IPS DF 6.9 (cell line): ENCODE measurements around the gene RHCG.

Source experiments
- DNase-seq: peaks from one replicate; pipeline ENCODE4 v3.0.0-alpha.2; 2013; ENCODE audit warnings: low read depth, low spot score
- H3K27ac ChIP-seq: one replicate; pipeline ENCODE4 v1.5.1; 2013; ENCODE audit warnings: low read length, control low read depth
- H3K27me3 ChIP-seq: 2 replicates; pipeline ENCODE4 v1.6.1; 2013; ENCODE audit warnings: mild to moderate bottlenecking, low read length; ENCODE audit not compliant: control insufficient read depth, insufficient read depth
- H3K36me3 ChIP-seq: 2 replicates; pipeline ENCODE4 v1.6.1; 2013; ENCODE audit warnings: low read length; ENCODE audit not compliant: control insufficient read depth, insufficient read depth
- H3K4me1 ChIP-seq: 2 replicates; pipeline ENCODE4 v1.6.1; 2013; ENCODE audit warnings: low read length; ENCODE audit not compliant: control insufficient read depth, insufficient read depth
- H3K4me3 ChIP-seq: 2 replicates; pipeline ENCODE4 v1.5.1; 2013; ENCODE audit warnings: mild to moderate bottlenecking, low read length
- H3K9me3 ChIP-seq: 2 replicates; pipeline ENCODE4 v1.6.1; 2013; ENCODE audit warnings: low read length, inconsistent platforms; ENCODE audit not compliant: control insufficient read depth, insufficient read depth
- WGBS: extraction: QIAGEN DNeasy Blood & Tissue Kit; methylation state at CpG from one replicate; pipeline ENCODE4 v1.1.7; 2013; ENCODE audit warnings: mixed read lengths, missing lambda C conversion rate; ENCODE audit not compliant: insufficient read length, insufficient coverage; 5-methylcytosine and 5-hydroxymethylcytosine counted together

The RHCG gene

DNA sequence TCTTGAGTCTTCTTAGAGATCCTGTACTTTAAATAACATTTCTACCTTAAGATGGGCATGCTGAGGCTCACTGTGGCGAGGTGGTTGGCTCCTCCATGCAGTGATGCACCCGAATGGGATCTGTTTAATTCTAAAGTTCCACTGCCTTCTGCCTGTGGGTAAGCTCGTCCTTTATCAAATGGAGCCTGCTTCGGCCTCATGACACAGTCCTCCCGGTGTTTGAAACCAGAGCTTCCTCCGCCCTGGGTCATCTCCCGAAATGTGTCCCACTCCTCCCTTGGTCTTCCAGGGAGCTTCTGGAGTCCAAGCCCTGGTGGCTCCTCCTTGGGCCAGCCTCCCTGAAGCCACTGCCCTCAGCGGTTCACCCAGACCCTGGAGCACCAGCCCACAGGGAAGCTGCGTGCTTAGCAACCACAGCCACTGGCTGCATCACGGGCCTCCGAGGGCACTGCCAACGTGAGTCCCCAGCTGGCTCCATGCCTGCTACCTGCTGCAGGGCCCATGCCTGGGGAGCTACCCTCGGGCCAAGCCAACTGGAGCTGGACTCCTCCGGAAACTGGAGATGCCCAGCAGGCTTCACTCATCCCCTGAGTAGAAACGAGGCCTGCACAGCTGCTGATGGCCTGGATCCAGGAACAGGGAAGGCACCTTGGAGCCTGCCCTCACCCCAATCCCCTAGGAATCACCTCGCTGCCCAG lies 3.3 kb downstream of the RHCG start:
- Histone ChIP-seq H3K4me3 (no peak overlapping the region), H3K4me1 (no peaks in the 10 kb centered on the region), H3K9me3 (no peaks in the 10 kb centered on the region), H3K36me3 (no peaks in the 10 kb centered on the region), H3K27ac (no peak overlapping the region), H3K27me3 (peaks cover 4% of the 10 kb centered on the region; the same call in 1 of the 2 replicates)
- DNase-seq, result no peak
- no CpG with 5 or more reads among the region's 16 CpGs for WGBS

DNA sequence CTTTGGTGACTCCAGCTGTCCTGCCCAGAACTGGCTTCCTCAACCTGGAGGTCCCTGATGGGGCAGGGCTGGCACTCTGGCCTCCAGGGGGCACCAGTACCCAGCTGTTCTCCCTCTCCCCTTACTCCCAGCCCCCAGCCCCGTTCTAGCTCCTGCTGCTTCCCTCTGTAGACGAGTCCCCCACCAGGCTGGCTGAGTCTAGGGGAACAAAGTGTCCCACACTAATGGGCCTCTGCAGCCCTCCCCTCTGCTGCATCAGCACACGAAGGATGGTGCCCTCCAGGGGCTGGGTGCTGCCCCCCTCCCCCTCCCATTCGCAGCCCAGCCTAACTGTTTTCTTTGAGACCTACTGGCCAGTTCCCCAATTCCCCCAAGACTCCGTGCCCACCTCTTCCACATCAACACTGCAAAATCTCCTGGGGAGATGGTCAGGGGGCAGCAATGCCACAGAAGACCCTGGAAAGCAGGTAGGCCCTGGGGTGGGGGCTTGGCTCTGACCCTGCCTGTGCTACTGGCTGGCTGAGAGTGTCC lies 4.2 kb downstream of the RHCG start:
- Histone ChIP-seq H3K27ac (no peak overlapping the region), H3K9me3 (no peaks in the 10 kb centered on the region), H3K4me3 (no peak overlapping the region), H3K36me3 (no peaks in the 10 kb centered on the region), H3K4me1 (no peaks in the 10 kb centered on the region), H3K27me3 (peaks cover 4% of the 10 kb centered on the region; the same call in 1 of the 2 replicates)
- no CpG with 5 or more reads among the region's 5 CpGs for WGBS
- no peak for DNase-seq

DNA sequence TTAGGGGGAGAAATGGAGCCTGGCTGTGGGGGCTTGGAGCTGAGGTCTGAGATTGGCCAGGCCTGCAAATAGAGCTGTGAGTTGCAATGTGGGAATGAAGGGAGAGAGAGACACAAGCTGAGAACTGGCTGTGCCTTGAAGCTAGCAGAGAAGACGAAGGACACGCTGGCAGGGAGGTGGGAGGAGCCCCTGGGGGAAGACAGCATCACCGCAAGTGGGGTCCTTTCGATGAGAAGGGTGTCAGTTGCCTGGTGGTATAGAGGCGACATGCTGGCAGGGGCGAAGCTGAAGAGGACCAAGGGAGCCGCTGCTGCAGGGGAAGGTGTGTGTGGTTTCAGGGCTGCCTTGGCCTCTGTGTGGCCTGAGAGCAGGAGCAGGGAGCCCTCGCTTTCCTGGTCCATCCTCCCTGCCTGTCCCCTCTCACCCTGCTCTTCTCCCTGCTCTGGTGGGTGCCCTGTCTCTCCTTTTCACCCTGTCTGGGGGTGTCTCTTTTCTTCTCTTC lies 5.5 kb downstream of the RHCG start:
- Histone ChIP-seq H3K4me1 (0 out of 2 replicates have a peak, but pooled peaks cover 2% of the 10 kb centered on the region), H3K4me3 (no peak overlapping the region), H3K27me3 (peaks cover 4% of the 10 kb centered on the region; the same call in 1 of the 2 replicates), H3K9me3 (no peaks in the 10 kb centered on the region), H3K27ac (no peak overlapping the region), H3K36me3 (no peaks in the 10 kb centered on the region)
- no peak for DNase-seq
- WGBS, result no CpG with 5 or more reads among the region's 8 CpGs

DNA sequence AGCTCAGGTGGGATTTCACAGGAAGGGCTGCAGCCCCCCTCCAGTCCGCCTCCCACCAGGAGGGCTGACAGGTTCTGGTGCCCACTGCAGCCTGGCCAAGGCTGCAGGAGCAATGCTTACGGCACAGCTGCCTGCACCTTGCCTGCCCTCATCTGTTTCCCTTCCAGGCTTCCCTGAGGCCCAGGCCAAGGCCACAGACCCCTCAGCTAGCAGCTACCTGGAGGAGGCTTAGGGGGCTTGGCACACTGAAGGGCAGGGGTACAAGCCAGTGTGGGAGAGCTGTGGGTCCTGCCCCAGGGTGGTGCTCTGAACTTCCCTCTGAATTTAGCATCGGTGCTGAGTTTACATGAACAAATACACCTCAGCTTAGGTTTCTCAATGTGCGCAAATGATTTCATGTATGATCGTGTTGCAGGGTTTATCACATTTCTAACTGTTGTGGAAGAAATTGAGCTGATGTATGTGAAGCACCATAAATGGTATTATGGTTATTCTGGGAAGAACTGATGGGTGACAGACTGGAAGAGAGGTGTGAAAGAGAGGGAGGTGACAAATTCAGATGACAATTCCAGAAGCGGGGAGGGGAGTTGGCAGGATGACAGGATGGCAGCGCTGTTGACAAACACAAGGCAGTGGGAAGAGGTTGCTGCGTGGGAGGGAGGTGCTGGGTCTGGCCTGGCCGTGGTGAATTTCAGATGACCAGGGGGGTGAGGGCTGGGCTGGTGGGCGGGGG lies 6.1 kb downstream of the RHCG start:
- no peaks in the 10 kb centered on the region for H3K36me3 ChIP-seq
- no peak overlapping the region for H3K27ac ChIP-seq
- H3K27me3 ChIP-seq, result peaks cover 2% of the 10 kb centered on the region; the same call in 1 of the 2 replicates
- DNase-seq, result no peak
- H3K4me1 ChIP-seq, result 0 out of 2 replicates have a peak, but pooled peaks cover 2% of the 10 kb centered on the region
- H3K4me3 ChIP-seq, result no peak overlapping the region
- H3K9me3 ChIP-seq, result no peaks in the 10 kb centered on the region
- WGBS, result no CpG with 5 or more reads among the region's 10 CpGs

DNA sequence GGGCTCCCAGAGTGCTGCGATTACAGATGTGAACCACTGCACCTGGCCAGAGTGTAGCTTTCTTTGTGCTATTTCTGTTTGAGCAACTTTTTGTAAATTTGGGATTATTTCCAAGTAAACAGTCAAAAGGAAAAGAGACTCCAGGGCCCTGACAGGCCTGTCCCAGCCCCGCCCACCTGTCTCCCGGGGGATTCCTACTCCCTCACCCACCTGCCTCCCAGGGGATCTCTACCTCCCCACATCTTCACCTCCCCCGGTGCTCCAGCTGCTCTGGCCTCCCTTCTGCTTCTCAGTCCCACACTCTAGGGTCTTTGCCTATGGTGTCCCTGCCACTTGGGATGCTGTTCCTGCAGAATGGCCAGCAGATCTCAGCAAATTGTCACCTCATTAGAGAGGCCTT lies 7.0 kb downstream of the RHCG start:
- Histone ChIP-seq H3K4me1 (0 out of 2 replicates have a peak, but pooled peaks cover 2% of the 10 kb centered on the region), H3K36me3 (no peaks in the 10 kb centered on the region), H3K4me3 (no peak overlapping the region), H3K27ac (no peak overlapping the region), H3K9me3 (no peaks in the 10 kb centered on the region), H3K27me3 (no peaks in the 10 kb centered on the region)
- no peak for DNase-seq
- no CpG with 5 or more reads among the region's 4 CpGs for WGBS

DNA sequence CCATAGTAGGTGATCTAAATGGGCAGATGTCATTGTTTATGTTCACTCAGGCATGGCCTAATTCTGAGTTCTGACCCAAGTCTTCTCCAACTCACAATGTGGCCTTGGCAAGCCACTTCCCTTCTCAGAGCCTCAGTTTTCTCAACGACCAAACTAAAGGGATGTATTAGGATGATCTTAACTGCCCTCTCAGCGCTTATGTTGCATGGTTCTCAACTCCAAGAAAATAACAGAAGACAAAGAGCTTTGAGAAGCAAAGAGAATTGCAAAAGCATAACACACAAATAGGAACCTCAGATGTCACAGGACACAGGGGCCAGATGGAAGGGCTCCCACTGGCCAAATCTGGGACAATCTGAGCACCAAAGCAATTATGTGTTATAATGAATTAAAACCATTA lies 8.6 kb downstream of the RHCG start:
- DNase-seq, result no peak
- H3K4me1 ChIP-seq, result 0 out of 2 replicates have a peak, but pooled peaks cover 2% of the 10 kb centered on the region
- H3K27ac ChIP-seq, result no peak overlapping the region
- no peaks in the 10 kb centered on the region for H3K27me3 ChIP-seq
- H3K9me3 ChIP-seq, result no peaks in the 10 kb centered on the region
- H3K4me3 ChIP-seq, result no peak overlapping the region
- H3K36me3 ChIP-seq, result no peaks in the 10 kb centered on the region
- WGBS, result no CpG with 5 or more reads among the region's 2 CpGs

DNA sequence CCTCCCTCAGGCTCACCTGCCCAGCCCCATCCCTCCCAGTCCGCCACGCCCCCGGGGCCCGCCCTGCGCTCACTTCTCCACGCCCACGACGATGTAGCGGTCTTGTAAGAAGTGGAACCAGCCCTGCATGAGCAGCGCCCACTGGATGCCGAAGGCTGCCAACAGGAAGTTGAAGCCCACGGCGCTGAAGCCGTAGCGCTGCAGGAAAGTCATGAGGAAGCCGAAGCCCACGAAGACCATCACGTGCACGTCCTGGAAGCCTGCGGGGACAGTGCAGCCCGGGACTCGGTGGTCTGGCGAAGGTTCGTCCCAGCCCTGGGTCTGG lies 9.7 kb downstream of the RHCG start:
- no CpG with 5 or more reads among the region's 24 CpGs for WGBS
- Histone ChIP-seq H3K9me3 (no peaks in the 10 kb centered on the region), H3K27me3 (no peaks in the 10 kb centered on the region), H3K27ac (no peak overlapping the region), H3K4me3 (no peak overlapping the region), H3K4me1 (0 out of 2 replicates have a peak, but pooled peaks cover 2% of the 10 kb centered on the region), H3K36me3 (no peaks in the 10 kb centered on the region)
- no peak for DNase-seq

DNA sequence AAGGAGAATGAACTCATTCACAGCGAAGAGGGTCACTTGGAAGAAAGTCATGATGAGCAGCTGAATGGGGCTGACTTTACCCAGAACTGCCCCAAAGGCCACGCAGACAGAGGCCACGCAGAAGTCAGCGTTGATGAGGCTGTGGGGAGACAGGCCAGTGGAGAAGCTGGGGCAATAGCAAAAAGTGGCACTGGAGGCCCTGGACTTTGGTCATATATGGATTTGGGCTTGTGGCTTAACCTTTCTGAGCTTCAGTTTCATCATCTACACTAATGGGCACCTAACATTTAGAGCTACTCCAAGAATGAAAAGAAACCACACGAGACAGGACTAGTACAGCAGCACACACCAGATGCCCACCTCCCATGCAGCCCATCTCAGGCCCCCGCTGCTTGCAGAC lies 13.3 kb downstream of the RHCG start:
- WGBS, result no CpG with 5 or more reads among the region's 6 CpGs
- H3K4me1 ChIP-seq, result 0 out of 2 replicates have a peak, but pooled peaks cover 2% of the 10 kb centered on the region
- H3K27me3 ChIP-seq, result no peaks in the 10 kb centered on the region
- H3K27ac ChIP-seq, result no peak overlapping the region
- no peaks in the 10 kb centered on the region for H3K36me3 ChIP-seq
- H3K4me3 ChIP-seq, result no peak overlapping the region
- no peak for DNase-seq
- H3K9me3 ChIP-seq, result no peaks in the 10 kb centered on the region

DNA sequence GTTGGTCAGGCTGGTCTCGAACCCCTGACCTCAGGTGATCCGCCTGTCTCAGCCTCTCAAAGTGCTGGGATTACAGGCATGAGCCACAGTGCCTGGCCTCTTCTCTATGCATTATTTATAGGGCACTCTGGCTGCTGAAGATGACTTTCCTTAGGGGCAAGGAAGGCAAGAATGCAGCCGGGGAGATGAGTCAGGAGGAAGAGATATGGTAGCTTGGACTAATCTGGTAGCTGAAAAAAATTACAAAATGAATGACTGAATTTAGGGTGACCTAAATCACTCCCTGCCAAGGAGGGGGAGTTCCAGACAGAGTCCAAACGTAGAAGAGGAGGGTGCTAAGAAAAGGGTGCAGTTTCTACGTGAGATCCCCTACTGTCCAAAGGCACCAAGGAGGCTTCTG lies 14.2 kb downstream of the RHCG start:
- no peak overlapping the region for H3K4me3 ChIP-seq
- H3K27ac ChIP-seq, result no peak overlapping the region
- H3K27me3 ChIP-seq, result no peaks in the 10 kb centered on the region
- no CpG with 5 or more reads among the region's 5 CpGs for WGBS
- no peak for DNase-seq
- H3K36me3 ChIP-seq, result no peaks in the 10 kb centered on the region
- H3K4me1 ChIP-seq, result 0 out of 2 replicates have a peak, but pooled peaks cover 2% of the 10 kb centered on the region
- H3K9me3 ChIP-seq, result no peaks in the 10 kb centered on the region

DNA sequence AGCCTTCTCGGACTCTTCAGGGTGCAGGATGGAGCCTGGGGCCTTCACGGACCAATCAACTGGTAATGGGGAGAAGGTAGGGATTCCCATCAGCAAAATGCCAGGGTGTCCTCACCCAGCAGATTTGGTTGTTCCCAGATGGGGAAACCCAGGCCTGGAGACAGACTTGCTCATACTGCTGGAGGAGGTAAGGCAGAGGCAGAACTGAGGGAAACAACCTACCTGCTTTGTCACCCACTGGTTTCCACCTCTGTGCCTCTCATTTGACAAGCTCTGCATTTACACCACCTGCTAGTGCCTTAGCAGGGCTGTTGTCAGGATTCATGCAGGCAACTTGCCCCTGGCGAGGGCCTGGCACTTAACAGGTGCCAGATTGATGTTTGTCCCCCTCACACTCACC lies 15.9 kb downstream of the RHCG start:
- DNase-seq, result no peak
- WGBS, result no CpG with 5 or more reads among the region's 3 CpGs
- H3K27me3 ChIP-seq, result no peaks in the 10 kb centered on the region
- no peaks in the 10 kb centered on the region for H3K9me3 ChIP-seq
- no peaks in the 10 kb centered on the region for H3K36me3 ChIP-seq
- no peaks in the 10 kb centered on the region for H3K4me1 ChIP-seq
- H3K4me3 ChIP-seq, result no peak overlapping the region
- no peak overlapping the region for H3K27ac ChIP-seq
